Embryonic facial prominence (tissue), 1 donor: Measurements from ENCODE around the gene ABCA7.
"Not testable (repeated sequence)": the region's sequence is repeated elsewhere in the genome, so short reads cannot be mapped to it uniquely, and the experiment has no call there.

ENCODE experiments used
- DNase-seq: peaks from one replicate; pipeline ENCODE4 v3.0.0-alpha.2; 2016; ENCODE audit errors: extremely low spot score

ABCA7 gene

DNA sequence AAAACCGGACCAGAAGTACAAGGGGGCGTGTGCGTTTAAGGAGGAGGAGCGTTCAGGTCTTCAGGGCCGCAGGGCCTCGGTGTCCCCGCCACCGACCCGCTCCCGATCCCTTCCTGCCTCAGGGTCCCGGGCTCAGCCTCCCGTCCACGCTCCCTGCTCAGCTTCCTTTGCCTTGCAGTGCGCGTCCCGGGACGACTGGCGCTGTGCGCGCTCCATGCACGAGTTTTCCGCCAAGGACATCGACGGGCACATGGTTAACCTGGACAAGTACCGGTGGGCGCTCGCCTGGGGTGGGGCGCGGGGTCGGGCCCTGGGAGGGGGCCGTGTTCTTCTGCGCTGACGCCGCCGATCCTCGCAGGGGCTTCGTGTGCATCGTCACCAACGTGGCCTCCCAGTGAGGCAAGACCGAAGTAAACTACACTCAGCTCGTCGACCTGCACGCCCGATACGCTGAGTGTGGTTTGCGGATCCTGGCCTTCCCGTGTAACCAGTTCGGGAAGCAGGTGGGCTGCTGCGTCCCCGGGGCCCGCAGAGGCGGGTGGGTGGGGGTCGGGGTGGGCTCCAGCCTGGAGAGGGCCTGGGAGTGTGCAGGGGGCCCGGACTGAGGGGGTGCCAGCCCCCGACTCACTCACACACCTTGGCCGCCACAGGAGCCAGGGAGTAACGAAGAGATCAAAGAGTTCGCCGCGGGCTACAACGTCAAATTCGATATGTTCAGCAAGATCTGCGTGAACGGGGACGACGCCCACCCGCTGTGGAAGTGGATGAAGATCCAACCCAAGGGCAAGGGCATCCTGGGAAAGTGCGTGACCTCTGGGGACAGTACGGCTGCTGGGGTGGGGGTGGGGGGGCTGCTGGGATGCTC, 65.3 kb downstream of the ABCA7 start:
- no peak for DNase-seq

DNA sequence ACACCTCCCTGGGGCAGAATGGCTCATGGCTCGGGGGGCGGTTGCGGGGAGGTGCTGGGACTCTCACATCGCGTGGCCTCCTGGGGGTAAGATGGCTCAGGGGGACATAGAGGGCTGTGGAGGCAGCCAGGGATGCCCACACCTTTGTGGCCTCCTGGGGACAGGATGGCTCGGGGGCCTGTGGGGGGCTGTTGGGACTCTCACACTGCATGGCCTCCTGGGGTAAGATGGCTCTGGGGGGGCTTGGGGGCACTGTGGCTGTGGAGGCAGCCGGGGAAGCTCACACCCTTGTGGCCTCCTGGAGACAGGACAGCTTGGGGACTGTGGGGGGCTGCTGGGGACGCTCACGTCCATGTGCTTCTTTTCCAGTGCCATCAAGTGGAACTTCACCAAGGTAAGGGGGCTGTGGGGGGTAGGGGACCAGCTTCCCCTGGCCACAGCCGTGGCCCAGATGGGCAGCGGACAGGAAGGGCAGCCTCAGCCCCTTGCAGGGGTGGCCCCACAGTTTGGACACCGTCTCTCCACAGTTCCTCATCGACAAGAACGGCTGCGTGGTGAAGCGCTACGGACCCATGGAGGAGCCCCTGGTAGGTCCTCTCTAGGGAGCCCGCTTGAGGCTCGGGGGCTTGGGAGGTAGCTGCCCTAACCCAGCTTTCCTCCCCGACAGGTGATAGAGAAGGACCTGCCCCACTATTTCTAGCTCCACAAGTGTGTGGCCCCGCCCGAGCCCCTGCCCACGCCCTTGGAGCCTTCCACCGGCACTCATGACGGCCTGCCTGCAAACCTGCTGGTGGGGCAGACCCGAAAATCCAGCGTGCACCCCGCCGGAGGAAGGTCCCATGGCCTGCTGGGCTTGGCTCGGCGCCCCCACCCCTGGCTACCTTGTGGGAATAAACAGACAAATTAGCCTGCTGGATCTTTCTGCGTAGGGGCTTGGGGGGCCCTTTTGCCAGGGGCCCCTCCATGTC, 66.2 kb downstream of the ABCA7 start:
- DNase-seq, result no peak

DNA sequence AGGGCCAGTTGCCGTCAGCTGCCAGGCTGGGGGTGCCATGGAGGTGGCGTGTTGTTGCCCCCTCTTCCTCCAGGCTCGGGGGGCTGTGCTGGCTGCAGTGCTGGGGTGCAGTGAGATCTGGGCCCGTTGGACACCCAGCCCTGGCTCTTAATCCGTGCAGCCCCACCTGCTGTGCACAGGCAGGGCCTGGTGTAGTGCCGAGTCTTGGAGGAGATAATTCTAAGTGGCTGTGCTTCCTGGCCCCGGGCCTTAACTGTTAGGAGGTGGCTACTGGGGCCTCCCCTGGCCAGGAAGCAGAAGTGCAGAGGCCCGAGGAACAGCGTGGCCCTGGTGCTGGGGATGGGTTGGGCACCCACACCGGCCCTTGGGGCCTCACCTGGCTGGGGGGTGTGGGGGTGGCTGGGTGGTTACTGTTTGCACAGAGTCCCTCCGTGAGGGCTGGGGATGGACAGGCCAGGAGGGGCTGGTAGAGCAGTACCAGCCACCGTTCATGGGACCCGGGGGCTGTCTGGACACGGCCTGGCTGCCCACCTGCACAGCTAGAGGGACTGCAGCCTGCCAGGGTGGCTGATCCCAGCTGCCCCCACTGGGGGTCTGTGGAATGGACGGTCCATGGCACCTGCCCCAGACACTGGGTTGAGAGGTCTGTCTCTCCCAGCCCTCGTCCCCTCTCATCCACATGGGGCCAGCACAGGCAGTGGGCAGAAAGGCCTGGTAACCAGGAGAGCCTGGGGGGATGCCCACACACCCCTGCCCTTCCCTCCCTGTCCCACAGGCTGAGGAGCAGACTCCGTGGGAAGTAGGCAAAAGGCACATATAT, 67.1 kb downstream of the ABCA7 start:
- no peak for DNase-seq

DNA sequence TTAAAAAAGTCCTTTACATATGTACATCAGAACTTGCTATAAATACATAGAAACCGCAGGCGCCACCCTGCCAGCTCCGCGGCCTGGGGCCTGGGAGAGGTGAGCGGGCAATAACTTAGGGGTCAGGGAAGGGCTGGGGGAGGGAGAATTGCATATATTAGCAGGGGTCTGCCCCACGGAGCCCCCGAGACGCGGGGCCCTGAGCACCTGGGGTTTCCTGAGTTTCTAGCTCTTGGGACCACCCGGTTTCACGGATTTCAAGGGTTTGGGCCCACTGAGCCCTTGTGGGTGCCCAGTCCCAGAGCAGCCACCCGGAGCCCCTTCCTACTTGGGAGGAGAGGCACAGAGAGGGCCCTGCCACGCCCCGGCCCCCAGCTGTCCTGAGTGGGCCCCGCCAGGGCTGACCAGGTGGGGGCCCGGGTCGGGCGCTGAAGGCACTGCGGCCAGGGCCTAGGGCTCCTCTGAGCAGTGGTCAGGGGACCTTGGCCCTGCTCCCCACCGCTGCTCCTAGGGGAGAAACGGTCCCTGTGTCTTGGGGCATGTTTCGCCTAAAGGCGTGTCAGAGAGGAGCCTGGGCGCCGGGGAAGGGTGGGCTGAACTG, 67.9 kb downstream of the ABCA7 start:
- DNase-seq, result no peak

DNA sequence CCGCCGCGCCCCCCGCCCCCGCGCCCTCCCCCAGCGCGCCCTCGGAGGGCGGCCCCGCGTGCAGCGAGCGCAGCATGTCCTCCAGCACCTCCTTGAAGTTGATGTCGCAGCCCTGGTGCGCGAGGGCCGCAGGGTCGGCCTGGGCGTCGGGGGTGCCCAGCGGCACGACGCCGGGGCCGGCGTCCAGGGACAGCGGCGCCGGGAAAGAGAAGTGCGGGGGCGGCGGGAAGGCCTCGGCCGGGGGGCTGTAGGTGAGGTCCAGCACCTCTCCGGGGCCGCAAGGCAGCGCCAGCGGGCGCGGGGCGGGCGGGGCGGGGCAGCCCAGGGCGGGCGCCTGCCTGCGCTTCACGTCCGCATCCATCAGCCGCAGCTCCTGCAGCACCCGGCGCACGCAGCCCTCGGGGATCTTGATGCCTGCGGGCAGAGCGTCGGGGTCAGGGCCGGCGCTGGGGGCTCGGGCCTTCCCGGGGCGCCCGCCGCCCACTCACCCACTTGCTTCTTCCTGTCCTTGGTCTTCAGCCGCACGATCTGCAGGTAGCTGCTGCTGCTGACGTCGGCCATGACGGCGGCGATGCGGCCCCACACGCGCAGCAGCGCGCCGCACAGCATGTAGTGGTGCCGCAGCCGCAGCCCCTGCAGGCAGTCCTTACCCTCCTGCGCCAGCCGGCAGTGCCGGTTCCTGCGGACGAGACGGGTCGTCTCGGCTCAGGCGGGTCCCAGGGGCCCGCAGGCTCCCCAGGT, 68.6 kb downstream of the ABCA7 start:
- DNase-seq, result no peak

DNA sequence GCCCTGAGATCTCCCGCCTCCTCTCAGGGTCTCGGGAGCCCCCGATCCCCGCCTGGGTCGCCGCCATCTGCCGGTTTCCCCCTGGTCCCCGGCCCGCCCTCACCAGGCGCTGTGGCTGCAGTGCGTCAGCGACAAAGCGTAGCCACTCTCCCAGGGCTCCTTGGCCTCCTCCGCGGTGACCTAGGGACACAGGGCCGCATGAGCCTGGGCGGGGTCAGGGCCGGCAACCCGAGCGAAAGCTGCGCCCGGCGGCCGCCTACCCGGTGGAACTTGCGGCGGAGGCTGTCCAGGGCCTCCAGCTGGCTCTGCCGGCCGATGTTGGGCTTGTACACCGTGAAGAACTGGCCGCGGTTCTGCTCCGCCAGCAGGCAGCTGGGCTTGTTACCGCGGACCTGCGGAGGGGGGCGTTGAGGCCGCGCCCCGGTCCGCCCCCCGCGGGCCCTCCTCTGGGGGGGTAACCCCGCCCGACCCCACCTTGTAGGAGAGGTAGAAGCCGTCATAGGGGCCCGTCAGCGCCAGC, 69.2 kb downstream of the ABCA7 start:
- DNase-seq, result no peak

DNA sequence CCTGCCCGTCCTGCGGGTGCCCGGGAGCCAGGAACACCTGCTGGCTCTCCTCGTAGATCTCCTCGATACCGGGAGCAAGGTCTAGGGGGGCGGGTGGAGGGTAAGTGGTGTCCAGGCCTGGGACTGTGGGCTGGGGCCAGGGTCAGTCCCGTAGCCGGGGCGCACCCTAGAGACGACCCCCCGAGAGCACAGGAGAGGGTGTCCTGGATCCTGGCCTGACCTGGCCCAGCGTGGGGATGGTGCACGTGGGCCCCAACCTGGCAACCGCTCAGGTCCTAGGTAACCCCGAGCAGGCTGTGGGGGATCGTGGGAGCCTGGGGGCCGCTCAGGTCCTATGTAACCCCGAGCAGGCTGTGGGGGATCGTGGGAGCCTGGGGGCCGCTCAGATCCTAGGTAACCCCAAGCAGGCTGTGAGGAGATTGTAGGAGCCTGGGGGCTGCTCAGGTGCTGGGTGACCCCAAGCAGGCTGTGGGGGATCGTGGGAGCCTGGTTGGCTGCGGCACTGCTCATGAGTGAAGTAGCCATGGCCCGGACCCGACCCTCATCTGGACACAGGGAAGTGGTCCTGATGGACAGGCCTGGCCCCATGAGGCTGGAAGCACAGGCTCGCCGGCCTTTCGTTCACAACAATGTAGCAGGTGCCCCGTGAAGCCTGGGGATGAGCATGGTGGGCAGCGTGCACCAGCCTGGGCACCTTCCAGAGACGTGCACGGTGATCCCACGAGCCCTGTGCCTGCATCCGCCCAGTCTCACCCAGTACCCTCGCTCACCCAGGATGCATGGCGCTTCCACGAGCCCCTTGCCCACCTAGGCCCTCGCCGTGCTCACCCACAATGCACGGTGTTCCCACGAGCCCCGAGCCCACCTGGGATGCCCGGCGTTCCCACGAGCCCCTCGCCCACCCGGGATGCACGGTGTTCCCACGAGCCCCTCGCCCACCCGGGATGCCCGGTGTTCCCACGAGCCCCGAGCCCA, 70.1 kb downstream of the ABCA7 start:
- DNase-seq, result no peak

DNA sequence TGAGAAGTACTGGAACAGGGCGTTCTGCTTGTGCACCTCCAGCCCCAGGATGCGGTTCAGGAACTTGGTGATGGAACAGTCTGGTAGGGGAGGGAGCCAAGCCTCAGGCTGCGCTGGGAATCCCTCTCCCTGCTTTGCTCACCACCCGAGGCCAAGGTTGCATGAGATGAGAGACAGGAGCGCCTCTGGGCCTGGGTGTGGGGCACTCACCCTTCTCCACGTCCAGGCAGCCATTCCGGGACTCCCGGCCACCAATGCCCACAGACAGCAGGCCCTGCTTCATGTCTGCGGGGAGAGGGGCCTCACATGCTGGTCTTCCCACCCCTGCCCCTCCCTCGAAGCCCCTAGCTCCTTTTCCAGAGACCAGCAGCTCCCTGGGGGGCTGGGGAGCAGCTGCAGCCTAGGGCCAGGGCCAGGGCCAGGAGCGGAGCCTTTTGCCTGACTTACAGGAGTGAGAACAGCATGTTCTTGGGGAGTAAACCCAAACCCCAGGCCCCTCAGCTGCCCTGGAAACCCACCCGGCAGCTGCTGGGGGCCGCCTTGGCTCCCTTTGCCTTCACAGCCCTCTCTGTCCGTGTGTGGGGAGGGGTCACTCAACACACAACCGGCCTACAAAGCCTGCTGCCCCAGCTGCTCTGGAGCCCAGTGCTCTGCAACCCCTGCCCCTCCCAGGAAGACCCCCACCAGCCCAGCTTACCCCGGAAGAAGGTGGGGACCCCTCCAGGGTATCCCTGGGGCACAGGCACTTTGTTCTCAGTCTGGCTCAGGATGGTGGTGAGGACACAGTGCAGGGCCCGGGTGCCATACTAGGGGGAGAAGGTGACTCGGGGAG, 71.1 kb downstream of the ABCA7 start:
- no peak for DNase-seq

DNA sequence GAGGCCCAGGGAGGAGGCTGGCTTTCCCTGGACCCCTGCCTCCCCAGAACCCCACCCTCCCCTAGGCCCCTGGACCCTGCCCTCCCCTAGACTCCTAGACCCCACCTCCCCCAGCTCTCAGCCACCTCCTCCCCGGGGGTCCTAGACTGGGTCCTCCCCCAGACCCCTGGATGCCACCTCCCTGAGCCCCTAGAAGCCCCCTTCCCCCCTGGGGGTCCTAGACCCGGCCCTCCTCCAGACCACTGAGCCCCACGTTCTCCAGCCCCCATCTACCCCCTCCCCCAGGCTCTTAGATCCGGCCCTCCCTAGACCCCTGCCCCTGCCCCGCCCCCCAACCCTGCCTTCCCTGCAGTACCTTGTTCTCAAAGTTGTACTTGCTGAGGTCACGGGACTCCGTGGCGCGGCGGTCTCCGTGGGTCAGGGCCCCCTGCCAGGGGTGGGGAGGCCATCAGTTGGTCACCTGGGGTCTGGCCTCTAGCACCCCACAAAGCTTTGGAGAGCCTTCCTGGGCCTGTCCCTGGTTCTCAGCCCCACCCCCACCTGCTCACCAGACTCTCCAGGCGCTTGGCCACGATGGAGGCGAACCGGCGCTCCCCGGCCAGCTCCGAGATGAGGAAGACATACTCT, 71.8 kb downstream of the ABCA7 start:
- no peak for DNase-seq

DNA sequence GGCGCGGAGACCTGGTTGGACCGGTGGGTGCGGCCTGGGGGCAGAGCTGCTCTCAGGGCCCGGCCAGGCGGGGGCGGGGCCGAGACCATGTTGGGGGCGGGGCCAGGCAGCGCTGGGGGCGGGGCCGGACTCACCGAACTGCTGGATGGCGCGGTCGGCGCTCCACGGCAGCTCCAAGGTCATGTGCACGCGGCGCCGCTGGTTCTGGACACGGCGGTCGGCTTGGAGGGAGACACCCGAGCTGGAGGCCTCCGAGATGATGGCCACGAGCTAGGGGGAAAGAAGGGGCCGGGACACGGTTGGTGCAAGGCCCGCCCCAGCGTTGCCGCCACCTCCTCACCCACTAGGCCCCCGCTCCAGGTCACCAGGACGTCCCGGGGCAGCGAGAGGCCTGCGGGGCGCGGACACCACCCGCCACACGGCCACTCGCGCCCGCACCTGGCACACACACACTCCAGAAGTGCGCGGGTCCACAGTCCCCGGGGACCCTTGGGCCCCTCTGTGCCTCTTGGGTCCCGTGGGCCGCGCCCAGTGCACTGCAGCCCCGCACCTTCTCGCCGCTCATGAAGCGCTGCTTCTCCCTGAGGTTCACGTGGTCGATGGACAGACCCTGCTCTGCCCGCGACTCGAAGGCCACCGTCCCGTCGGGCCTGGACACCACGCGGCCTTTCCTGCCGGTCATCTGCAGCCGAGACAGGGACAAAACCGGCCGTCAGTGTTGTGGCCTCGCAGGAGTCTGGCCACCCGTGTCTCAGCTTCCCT, 72.5 kb downstream of the ABCA7 start:
- no peak for DNase-seq

DNA sequence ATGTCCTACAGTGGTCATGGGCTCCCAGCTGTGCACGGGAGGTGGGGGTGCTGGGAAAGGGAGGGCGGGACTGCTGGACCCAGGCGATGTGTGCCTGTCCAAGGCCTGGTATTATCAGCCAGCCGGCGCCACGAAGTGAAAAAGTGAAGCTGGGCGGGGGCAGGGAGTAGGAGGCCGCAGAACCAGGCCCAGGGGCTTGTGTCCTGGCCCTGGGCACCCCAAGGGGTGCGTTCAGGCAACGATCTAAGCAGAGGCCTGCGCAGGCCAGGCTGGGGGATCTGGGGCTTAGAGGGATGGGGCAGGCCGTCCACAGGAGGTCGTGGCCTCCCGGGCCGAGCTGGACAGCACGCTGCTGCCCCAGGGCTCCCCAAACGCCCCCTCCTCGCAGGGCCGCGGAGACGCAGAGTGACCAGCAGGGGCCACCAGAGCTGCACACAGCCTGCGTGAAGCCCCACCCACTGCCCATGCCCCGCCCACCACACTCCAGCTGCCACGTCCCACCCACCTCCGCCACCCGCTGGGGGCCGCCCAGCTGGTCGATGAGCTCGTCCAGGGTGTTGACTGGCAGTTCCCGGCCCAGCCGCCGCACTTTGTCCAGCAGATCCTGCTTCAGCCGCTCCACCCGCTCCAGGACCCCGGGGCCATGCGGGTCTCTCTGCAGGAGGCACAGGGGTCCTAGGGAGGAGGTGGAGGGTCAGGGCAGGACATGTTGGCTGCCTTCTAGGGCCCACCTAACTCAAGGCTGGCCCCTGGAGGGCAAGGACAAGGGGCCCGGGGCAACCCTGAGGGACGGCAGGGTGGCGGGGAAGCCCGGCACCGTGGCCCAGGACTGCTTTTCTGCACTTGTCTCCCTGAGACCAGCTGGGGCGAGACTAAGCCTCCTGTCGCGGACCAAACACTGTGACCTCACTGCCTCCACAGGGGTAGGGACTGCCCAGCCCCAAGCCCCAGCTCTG, 73.4 kb downstream of the ABCA7 start:
- DNase-seq, result peak; percentile 81

DNA sequence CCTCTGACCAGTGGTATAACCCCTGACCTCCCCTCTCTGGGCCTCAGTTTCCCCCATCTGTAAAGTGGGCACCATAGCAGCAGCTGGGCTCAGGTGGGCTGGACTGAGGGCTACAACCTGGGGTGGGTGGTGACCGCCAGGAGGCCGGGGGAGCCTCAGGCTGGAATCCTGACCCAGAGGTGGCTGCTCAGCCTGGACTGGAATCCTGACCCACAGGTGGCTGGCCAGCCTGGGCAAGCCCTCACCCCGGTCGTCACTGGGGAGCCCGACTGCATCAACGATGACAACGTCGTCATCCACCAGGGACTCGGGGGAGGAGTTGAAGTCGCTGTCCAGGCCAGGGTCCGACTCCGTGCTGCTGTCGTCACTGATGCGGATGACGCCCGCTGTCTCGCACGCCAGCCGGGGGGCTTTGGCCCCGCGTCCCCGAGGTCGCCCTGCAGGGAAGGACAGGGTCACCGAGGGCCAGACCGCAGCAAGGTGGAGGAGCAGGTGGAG, 74.1 kb downstream of the ABCA7 start:
- DNase-seq, result no peak

DNA sequence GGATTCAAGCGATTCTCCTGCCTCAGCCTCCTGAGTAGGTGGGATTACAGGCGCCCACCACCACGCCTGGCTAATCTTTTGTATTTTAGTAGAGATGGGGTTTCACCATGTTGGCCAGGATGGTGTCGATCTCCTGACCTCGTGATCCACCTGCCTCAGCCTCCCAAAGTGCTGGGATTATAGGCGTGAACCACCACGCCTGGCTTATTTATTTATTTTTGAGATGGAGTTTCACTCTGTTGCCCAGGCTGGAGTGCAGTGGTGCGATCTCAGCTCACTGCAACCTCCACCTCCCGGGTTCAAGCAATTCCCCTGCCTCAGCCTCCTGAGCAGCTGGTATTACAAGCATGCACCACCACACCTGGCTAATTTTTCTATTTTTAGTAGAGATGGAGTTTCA, 74.8 kb downstream of the ABCA7 start:
- not testable (repeated sequence) for DNase-seq
